Transverse colon (tissue), 4 donors: ENCODE measurements around the gene SMIM43.

Source experiments
- POLR2A ChIP-seq: fragments of 450-650 bp; IDR thresholded peaks from one replicate; pipeline ENCODE4 v1.6.1; 2016; ENCODE audit warnings: antibody characterized with exemption, mild to moderate bottlenecking, moderate library complexity
- POLR2AphosphoS5 ChIP-seq, 3 donors: sonication (generic); formaldehyde crosslinking; IDR thresholded peaks; one replicate each; pipeline ENCODE4 v1.6.1; 2016; ENCODE audit warnings: antibody characterized with exemption in 3 of 3
- TF ChIP-seq, protein P1 (sequence below), 5 experiments: fragments of 200-600 bp in 3 of 5; fragments of 450-650 bp in 2 of 5; sonication (generic) in 3 of 5; IDR thresholded peaks; 1 replicate in 2 of 5; 2 replicates in 3 of 5; pipeline ENCODE4 v1.5.1; 2016 to 2017; ENCODE audit warnings: antibody characterized with exemption in 5 of 5, inconsistent platforms in 3 of 5, mild to moderate bottlenecking in 2 of 5, moderate library complexity in 1 of 5

- TF ChIP-seq, protein P1, sequence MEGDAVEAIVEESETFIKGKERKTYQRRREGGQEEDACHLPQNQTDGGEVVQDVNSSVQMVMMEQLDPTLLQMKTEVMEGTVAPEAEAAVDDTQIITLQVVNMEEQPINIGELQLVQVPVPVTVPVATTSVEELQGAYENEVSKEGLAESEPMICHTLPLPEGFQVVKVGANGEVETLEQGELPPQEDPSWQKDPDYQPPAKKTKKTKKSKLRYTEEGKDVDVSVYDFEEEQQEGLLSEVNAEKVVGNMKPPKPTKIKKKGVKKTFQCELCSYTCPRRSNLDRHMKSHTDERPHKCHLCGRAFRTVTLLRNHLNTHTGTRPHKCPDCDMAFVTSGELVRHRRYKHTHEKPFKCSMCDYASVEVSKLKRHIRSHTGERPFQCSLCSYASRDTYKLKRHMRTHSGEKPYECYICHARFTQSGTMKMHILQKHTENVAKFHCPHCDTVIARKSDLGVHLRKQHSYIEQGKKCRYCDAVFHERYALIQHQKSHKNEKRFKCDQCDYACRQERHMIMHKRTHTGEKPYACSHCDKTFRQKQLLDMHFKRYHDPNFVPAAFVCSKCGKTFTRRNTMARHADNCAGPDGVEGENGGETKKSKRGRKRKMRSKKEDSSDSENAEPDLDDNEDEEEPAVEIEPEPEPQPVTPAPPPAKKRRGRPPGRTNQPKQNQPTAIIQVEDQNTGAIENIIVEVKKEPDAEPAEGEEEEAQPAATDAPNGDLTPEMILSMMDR (IDR thresholded peaks at IDR 0.05), result no peak
- no peak for TF ChIP-seq POLR2AphosphoS5 (IDR thresholded peaks at IDR 0.05)
- no peak for TF ChIP-seq POLR2A
Measured at GRCh38 chr4:121742794-121743193, 22.2 kb downstream of the SMIM43 start.
